ENCODE results near the gene UPF2.

DNA sequence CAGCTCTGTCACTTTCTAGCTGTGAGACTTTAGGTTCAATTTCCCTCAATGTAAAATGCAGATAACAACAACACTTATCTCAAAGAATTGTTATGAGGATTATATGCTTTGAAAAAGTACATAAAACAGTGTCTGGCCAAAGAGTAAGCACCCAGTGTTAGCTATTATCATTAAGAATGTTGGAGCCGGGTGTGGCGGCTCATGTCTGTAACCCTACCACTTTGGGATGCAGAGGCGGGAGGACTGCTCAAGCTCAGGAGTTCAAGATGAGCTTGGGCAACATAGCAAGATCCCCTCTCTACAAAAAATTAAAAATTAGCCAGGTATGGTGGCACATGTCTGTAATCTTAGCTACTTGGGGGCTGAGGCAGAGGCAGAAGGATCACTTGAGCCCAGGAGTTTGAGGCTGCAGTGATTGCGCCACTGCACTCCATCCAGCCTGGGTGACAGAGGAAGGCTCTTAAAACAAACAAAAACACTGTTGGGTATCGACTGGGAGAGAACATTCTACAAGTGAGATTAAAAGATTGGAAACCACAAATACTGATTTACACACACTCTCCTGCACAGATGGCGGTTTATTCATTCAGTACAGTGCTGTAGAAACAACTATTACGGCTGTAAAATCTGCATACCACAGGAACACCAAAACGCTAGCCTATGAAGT lies 112.2 kb downstream of the UPF2 start:
- TF ChIP-seq, protein P1, sequence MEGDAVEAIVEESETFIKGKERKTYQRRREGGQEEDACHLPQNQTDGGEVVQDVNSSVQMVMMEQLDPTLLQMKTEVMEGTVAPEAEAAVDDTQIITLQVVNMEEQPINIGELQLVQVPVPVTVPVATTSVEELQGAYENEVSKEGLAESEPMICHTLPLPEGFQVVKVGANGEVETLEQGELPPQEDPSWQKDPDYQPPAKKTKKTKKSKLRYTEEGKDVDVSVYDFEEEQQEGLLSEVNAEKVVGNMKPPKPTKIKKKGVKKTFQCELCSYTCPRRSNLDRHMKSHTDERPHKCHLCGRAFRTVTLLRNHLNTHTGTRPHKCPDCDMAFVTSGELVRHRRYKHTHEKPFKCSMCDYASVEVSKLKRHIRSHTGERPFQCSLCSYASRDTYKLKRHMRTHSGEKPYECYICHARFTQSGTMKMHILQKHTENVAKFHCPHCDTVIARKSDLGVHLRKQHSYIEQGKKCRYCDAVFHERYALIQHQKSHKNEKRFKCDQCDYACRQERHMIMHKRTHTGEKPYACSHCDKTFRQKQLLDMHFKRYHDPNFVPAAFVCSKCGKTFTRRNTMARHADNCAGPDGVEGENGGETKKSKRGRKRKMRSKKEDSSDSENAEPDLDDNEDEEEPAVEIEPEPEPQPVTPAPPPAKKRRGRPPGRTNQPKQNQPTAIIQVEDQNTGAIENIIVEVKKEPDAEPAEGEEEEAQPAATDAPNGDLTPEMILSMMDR (conservative IDR thresholded peaks at IDR 0.05; ENCODE audit: low read depth, low read length): no peak
- TF ChIP-seq SMC3 (IDR thresholded peaks at IDR 0.05; ENCODE audit: low read depth, low read length) (no peak), POLR2A (IDR thresholded peaks at IDR 0.05; ENCODE audit: low read depth, low read length) (no peak), RAD21 (IDR thresholded peaks at IDR 0.05; ENCODE audit: low read length) (no peak), CEBPB (IDR thresholded peaks at IDR 0.05; ENCODE audit: low read depth, low read length) (no peak), FOS (IDR thresholded peaks at IDR 0.05; ENCODE audit: low read depth, low read length) (no peak), RCOR1 (IDR thresholded peaks at IDR 0.05; ENCODE audit: insufficient replicate concordance, low read length) (no peak), MAFK (IDR thresholded peaks at IDR 0.05; ENCODE audit: low read depth, low read length) (no peak), MXI1 (IDR thresholded peaks at IDR 0.05; ENCODE audit: borderline replicate concordance, low read depth, low read length) (no peak), MAZ (IDR thresholded peaks at IDR 0.05; ENCODE audit: borderline replicate concordance, low read depth, low read length) (no peak)
- TF ChIP-seq, protein P2, sequence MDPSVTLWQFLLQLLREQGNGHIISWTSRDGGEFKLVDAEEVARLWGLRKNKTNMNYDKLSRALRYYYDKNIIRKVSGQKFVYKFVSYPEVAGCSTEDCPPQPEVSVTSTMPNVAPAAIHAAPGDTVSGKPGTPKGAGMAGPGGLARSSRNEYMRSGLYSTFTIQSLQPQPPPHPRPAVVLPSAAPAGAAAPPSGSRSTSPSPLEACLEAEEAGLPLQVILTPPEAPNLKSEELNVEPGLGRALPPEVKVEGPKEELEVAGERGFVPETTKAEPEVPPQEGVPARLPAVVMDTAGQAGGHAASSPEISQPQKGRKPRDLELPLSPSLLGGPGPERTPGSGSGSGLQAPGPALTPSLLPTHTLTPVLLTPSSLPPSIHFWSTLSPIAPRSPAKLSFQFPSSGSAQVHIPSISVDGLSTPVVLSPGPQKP (IDR thresholded peaks at IDR 0.05; ENCODE audit: borderline replicate concordance, low read depth, low read length): no peak
- TF ChIP-seq, protein P3, sequence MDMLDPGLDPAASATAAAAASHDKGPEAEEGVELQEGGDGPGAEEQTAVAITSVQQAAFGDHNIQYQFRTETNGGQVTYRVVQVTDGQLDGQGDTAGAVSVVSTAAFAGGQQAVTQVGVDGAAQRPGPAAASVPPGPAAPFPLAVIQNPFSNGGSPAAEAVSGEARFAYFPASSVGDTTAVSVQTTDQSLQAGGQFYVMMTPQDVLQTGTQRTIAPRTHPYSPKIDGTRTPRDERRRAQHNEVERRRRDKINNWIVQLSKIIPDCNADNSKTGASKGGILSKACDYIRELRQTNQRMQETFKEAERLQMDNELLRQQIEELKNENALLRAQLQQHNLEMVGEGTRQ (IDR thresholded peaks at IDR 0.05; ENCODE audit: low read depth, low read length): no peak
